HCT116 (cell line): ENCODE measurements around the gene OR2V2.

Source experiments
- EZH2phosphoT487 ChIP-seq: fragments of 200-600 bp; IDR thresholded peaks from 2 replicates; pipeline ENCODE4 v1.6.1; 2018; ENCODE audit warnings: antibody characterized with exemption, borderline replicate concordance
- FOSL1 ChIP-seq: IDR thresholded peaks from 2 replicates; pipeline ENCODE4 v1.6.1; 2012; ENCODE audit warnings: low read depth
- JUND ChIP-seq: IDR thresholded peaks from 2 replicates; pipeline ENCODE4 v1.6.1; 2012
- POLR2A ChIP-seq: IDR thresholded peaks from 2 replicates; pipeline ENCODE4 v1.7.0; 2011; ENCODE audit warnings: borderline replicate concordance; ENCODE audit not compliant: insufficient read depth, insufficient read length; ENCODE audit errors: extremely low read depth
- POLR2AphosphoS5 ChIP-seq: IDR thresholded peaks from 2 replicates; pipeline ENCODE4 v1.6.1; 2011; ENCODE audit warnings: mild to moderate bottlenecking, low read depth, low read length, moderate library complexity
- YY1 ChIP-seq: IDR thresholded peaks from 2 replicates; pipeline ENCODE4 v1.6.1; 2011; ENCODE audit warnings: low read length, low read depth, moderate library complexity, mild to moderate bottlenecking; ENCODE audit not compliant: insufficient replicate concordance; ENCODE audit errors: extremely low read depth
- ZNF274 ChIP-seq: fragments of 200-500 bp; sonication (Bioruptor generic); IDR thresholded peaks from 2 replicates; pipeline ENCODE4 v1.6.1; 2014; ENCODE audit warnings: mild to moderate bottlenecking, low read depth, low read length, inconsistent platforms
- TF ChIP-seq, protein P1 (sequence below): IDR thresholded peaks from 2 replicates; pipeline ENCODE4 v1.6.1; 2012
- TF ChIP-seq, protein P2 (sequence below), 3 experiments: fragments of 200-600 bp in 1 of 3; sonication (generic) in 1 of 3; IDR thresholded peaks in 2 of 3; conservative IDR thresholded peaks in 1 of 3; 2 replicates each; pipeline ENCODE4 v1.5.1; 2012 to 2017; ENCODE audit warnings: low read depth in 2 of 3, low read length in 2 of 3, antibody characterized with exemption in 1 of 3, borderline replicate concordance in 1 of 3, control low read depth in 1 of 3, mild to moderate bottlenecking in 1 of 3, mixed read lengths in 1 of 3, mixed run types in 1 of 3, moderate library complexity in 1 of 3; ENCODE audit not compliant: insufficient read depth in 1 of 3
- TF ChIP-seq, protein P3 (sequence below): IDR thresholded peaks from 2 replicates; pipeline ENCODE4 v1.6.1; 2011; ENCODE audit warnings: mild to moderate bottlenecking, low read length, moderate library complexity; ENCODE audit not compliant: insufficient replicate concordance; ENCODE audit errors: extremely low read depth
- TF ChIP-seq, protein P4 (sequence below): IDR thresholded peaks from 2 replicates; pipeline ENCODE4 v1.6.1; 2012; ENCODE audit warnings: low read depth
- TF ChIP-seq, protein P5 (sequence below): IDR thresholded peaks from 2 replicates; pipeline ENCODE4 v1.6.1; 2012

DNA sequence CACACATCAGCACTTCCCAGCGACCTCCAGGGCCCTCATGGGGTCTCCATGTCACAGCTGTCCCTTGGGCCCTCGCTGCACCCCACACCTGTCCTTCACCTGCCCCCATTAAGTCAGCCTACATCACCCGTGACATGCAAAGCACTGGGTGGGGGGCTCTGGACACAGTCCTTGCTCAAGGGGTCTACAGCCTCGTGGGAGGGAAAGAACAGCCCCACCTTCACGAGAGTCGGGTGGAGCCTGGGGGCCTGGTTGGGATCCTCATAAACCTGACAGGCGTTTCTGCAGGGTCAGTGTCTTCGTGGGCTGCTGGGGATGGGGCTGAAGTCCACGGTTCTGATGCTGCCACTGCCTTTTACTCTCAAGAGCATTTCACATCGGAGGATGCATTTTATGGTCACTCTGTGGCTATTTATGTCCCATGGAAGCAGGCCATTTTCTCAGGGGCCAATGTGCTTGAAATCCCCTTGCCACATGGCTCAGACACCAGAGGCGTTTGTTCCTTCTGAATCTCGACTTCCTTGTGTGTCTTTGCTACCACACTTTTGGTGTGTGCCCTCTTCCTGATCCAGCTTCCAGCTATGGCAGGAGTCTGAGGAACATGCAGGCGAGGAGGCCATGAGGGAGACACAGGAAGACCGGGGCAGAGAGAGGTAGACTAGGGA, 16.4 kb upstream of the OR2V2 start, which contains the start of gene OR2V1:
- TF ChIP-seq, protein P1, sequence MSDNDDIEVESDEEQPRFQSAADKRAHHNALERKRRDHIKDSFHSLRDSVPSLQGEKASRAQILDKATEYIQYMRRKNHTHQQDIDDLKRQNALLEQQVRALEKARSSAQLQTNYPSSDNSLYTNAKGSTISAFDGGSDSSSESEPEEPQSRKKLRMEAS, result no peak
- TF ChIP-seq ZNF274 (no peak), POLR2A (no peak), FOSL1 (no peak), POLR2AphosphoS5 (no peak), YY1 (no peak), EZH2phosphoT487 (no peak), JUND (no peak)
- TF ChIP-seq, protein P2, sequence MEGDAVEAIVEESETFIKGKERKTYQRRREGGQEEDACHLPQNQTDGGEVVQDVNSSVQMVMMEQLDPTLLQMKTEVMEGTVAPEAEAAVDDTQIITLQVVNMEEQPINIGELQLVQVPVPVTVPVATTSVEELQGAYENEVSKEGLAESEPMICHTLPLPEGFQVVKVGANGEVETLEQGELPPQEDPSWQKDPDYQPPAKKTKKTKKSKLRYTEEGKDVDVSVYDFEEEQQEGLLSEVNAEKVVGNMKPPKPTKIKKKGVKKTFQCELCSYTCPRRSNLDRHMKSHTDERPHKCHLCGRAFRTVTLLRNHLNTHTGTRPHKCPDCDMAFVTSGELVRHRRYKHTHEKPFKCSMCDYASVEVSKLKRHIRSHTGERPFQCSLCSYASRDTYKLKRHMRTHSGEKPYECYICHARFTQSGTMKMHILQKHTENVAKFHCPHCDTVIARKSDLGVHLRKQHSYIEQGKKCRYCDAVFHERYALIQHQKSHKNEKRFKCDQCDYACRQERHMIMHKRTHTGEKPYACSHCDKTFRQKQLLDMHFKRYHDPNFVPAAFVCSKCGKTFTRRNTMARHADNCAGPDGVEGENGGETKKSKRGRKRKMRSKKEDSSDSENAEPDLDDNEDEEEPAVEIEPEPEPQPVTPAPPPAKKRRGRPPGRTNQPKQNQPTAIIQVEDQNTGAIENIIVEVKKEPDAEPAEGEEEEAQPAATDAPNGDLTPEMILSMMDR (IDR thresholded peaks at IDR 0.05 in 2 of 3, conservative IDR thresholded peaks at IDR 0.05 in 1 of 3; ENCODE audit: borderline replicate concordance in 1 of 3, insufficient read depth in 1 of 3, low read depth in 2 of 3, low read length in 2 of 3), result no peak
- TF ChIP-seq, protein P3, sequence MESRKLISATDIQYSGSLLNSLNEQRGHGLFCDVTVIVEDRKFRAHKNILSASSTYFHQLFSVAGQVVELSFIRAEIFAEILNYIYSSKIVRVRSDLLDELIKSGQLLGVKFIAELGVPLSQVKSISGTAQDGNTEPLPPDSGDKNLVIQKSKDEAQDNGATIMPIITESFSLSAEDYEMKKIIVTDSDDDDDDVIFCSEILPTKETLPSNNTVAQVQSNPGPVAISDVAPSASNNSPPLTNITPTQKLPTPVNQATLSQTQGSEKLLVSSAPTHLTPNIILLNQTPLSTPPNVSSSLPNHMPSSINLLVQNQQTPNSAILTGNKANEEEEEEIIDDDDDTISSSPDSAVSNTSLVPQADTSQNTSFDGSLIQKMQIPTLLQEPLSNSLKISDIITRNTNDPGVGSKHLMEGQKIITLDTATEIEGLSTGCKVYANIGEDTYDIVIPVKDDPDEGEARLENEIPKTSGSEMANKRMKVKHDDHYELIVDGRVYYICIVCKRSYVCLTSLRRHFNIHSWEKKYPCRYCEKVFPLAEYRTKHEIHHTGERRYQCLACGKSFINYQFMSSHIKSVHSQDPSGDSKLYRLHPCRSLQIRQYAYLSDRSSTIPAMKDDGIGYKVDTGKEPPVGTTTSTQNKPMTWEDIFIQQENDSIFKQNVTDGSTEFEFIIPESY, result no peak
- TF ChIP-seq, protein P4, sequence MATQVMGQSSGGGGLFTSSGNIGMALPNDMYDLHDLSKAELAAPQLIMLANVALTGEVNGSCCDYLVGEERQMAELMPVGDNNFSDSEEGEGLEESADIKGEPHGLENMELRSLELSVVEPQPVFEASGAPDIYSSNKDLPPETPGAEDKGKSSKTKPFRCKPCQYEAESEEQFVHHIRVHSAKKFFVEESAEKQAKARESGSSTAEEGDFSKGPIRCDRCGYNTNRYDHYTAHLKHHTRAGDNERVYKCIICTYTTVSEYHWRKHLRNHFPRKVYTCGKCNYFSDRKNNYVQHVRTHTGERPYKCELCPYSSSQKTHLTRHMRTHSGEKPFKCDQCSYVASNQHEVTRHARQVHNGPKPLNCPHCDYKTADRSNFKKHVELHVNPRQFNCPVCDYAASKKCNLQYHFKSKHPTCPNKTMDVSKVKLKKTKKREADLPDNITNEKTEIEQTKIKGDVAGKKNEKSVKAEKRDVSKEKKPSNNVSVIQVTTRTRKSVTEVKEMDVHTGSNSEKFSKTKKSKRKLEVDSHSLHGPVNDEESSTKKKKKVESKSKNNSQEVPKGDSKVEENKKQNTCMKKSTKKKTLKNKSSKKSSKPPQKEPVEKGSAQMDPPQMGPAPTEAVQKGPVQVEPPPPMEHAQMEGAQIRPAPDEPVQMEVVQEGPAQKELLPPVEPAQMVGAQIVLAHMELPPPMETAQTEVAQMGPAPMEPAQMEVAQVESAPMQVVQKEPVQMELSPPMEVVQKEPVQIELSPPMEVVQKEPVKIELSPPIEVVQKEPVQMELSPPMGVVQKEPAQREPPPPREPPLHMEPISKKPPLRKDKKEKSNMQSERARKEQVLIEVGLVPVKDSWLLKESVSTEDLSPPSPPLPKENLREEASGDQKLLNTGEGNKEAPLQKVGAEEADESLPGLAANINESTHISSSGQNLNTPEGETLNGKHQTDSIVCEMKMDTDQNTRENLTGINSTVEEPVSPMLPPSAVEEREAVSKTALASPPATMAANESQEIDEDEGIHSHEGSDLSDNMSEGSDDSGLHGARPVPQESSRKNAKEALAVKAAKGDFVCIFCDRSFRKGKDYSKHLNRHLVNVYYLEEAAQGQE, result no peak
- TF ChIP-seq, protein P5, sequence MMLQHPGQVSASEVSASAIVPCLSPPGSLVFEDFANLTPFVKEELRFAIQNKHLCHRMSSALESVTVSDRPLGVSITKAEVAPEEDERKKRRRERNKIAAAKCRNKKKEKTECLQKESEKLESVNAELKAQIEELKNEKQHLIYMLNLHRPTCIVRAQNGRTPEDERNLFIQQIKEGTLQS, result no peak
